SK-N-SH (cell line): ENCODE measurements around the gene AK2. TPM values are rescaled to one million over a fixed set of nuclear protein-coding genes. Genes with fewer than 3 reads are reported as not detected.

Experiments used
- CTCF ChIA-PET: fragments of 300-600, 350-600 bp; formaldehyde crosslinking; extraction: SDS; loops from one replicate; lab custom pipeline; 2021; lab: Yijun Ruan, JAX
- POLR2A ChIA-PET: fragments of 350-600 bp; sonication (Branson Sonifier 250); formaldehyde crosslinking; extraction: SDS; loops from one replicate; lab custom pipeline; 2020; ENCODE audit warnings: antibody characterized with exemption, inconsistent platforms; lab: Yijun Ruan, JAX
- DNase-seq: peaks from one replicate; pipeline ENCODE4 v3.0.0; 2012
- H2AFZ ChIP-seq: fragments of 200-600 bp; sonication (generic); 2 replicates; pipeline ENCODE4 v1.8.1; 2016; ENCODE audit warnings: antibody characterized with exemption, mild to moderate bottlenecking, low read depth
- H3F3A ChIP-seq: fragments of 200-600 bp; sonication (generic); replicated peaks from 2 replicates; pipeline ENCODE3; 2016; ENCODE audit warnings: antibody characterized with exemption, mild to moderate bottlenecking; ENCODE audit not compliant: insufficient read depth
- H3K27ac ChIP-seq, 2 experiments: fragments of 200-500 bp in 1 of 2; fragments of 200-600 bp in 1 of 2; sonication (Bioruptor generic) in 1 of 2; sonication (generic), shearing (Covaris generic) in 1 of 2; 2 replicates each; pipeline versions ENCODE4 v1.5.1 to v1.6.1; 2014 to 2016; ENCODE audit warnings: low read depth in 2 of 2, inconsistent platforms in 1 of 2, low read length in 1 of 2, mild to moderate bottlenecking in 1 of 2, mixed read lengths in 1 of 2
- H3K27me3 ChIP-seq: fragments of 200-600 bp; sonication (generic), shearing (Covaris generic); 2 replicates; pipeline ENCODE4 v1.6.1; 2016; ENCODE audit warnings: mixed run types; ENCODE audit not compliant: insufficient read depth
- H3K36me3 ChIP-seq, 2 experiments: fragments of 200-500 bp in 1 of 2; fragments of 200-600 bp in 1 of 2; sonication (Bioruptor generic) in 1 of 2; sonication (generic) in 1 of 2; replicated peaks in 1 of 2; 2 replicates each; pipeline versions ENCODE3 to v1.5.1; 2014 to 2016; ENCODE audit warnings: low read length in 1 of 2, mild to moderate bottlenecking in 1 of 2; ENCODE audit not compliant: insufficient read depth in 2 of 2, control insufficient read depth in 1 of 2
- H3K4me1 ChIP-seq, 2 experiments: fragments of 200-500 bp in 1 of 2; fragments of 200-600 bp in 1 of 2; sonication (Bioruptor generic) in 1 of 2; sonication (generic), shearing (Covaris generic) in 1 of 2; 2 replicates each; pipeline versions ENCODE4 v1.5.1 to v1.6.1; 2014 to 2016; ENCODE audit warnings: low read depth in 1 of 2, low read length in 1 of 2, mixed run types in 1 of 2; ENCODE audit not compliant: insufficient read depth in 2 of 2, control insufficient read depth in 1 of 2
- H3K4me2 ChIP-seq: fragments of 200-600 bp; sonication (generic), shearing (Covaris generic); 2 replicates; pipeline ENCODE4 v1.6.1; 2017; ENCODE audit warnings: mixed run types
- H3K4me3 ChIP-seq, 2 experiments: fragments of 200-500 bp in 1 of 2; fragments of 200-600 bp in 1 of 2; sonication (Bioruptor generic) in 1 of 2; sonication (generic), shearing (Covaris generic) in 1 of 2; 2 replicates each; pipeline versions ENCODE4 v1.5.1 to v1.8.1; 2014 to 2016; ENCODE audit warnings: low read depth in 2 of 2, inconsistent platforms in 1 of 2, low read length in 1 of 2, mild to moderate bottlenecking in 1 of 2, mixed read lengths in 1 of 2, moderate library complexity in 1 of 2
- H3K79me2 ChIP-seq: fragments of 200-600 bp; sonication (generic); 2 replicates; pipeline ENCODE4 v1.8.1; 2017; ENCODE audit warnings: mild to moderate bottlenecking; ENCODE audit not compliant: insufficient read depth
- H3K9ac ChIP-seq: fragments of 200-600 bp; sonication (generic); 2 replicates; pipeline ENCODE4 v1.6.1; 2017; ENCODE audit warnings: mixed run types
- H3K9me2 ChIP-seq: fragments of 200-600 bp; sonication (generic); 2 replicates; pipeline ENCODE4 v1.6.1; 2017; ENCODE audit warnings: mixed run types
- H3K9me3 ChIP-seq: fragments of 200-600 bp; sonication (generic); 2 replicates; pipeline ENCODE4 v1.6.1; 2017; ENCODE audit warnings: mixed run types, mild to moderate bottlenecking, moderate library complexity
- H4K20me1 ChIP-seq: fragments of 200-600 bp; sonication (generic); 2 replicates; pipeline ENCODE4 v1.6.1; 2017; ENCODE audit warnings: mild to moderate bottlenecking, mixed run types; ENCODE audit not compliant: insufficient read depth
- CHD2 ChIP-seq: fragments of 150-350 bp; IDR thresholded peaks from 2 replicates; pipeline ENCODE4 v1.6.1; 2018; ENCODE audit warnings: low read length; ENCODE audit not compliant: partially characterized antibody
- CTCF ChIP-seq: fragments of 200-600 bp; sonication (generic); IDR thresholded peaks from 2 replicates; pipeline ENCODE4 v1.6.1; 2017; ENCODE audit warnings: antibody characterized with exemption, mild to moderate bottlenecking, moderate library complexity
- ELF1 ChIP-seq: IDR thresholded peaks from 2 replicates; pipeline ENCODE4 v1.4.0; 2012
- FOSL2 ChIP-seq: IDR thresholded peaks from 2 replicates; pipeline ENCODE4 v1.4.0; 2012; ENCODE audit warnings: low read depth, mild to moderate bottlenecking, moderate library complexity, borderline replicate concordance
- FOXM1 ChIP-seq: IDR thresholded peaks from 2 replicates; pipeline ENCODE4 v1.4.0; 2012; ENCODE audit warnings: low read depth, mild to moderate bottlenecking
- GATA2 ChIP-seq: sonication (generic); formaldehyde crosslinking; IDR thresholded peaks from 2 replicates; pipeline ENCODE4 v1.5.0; 2020; ENCODE audit warnings: mild to moderate bottlenecking, missing genetic modification reagents
- IRF3 ChIP-seq: fragments of 150-350 bp; IDR thresholded peaks from 2 replicates; pipeline ENCODE4 v1.6.1; 2016; ENCODE audit warnings: mild to moderate bottlenecking, low read depth, low read length
- JUND ChIP-seq: IDR thresholded peaks from 2 replicates; pipeline ENCODE4 v1.4.0; 2012
- MEF2A ChIP-seq: IDR thresholded peaks from 2 replicates; pipeline ENCODE4 v1.4.0; 2012; ENCODE audit warnings: low read depth, borderline replicate concordance
- NRF1 ChIP-seq: IDR thresholded peaks from 2 replicates; pipeline ENCODE4 v1.6.1; 2012; ENCODE audit warnings: low read depth, mild to moderate bottlenecking, low read length
- RCOR1 ChIP-seq: fragments of 150-350 bp; IDR thresholded peaks from 2 replicates; pipeline ENCODE4 v1.6.1; 2017; ENCODE audit warnings: antibody characterized with exemption, low read length
- REST ChIP-seq: IDR thresholded peaks from 2 replicates; pipeline ENCODE4 v1.6.1; 2012; ENCODE audit warnings: mild to moderate bottlenecking, low read depth, low read length, moderate library complexity
- SIN3A ChIP-seq: IDR thresholded peaks from 2 replicates; pipeline ENCODE4 v1.6.1; 2012; ENCODE audit warnings: low read depth, mild to moderate bottlenecking, low read length, moderate library complexity, borderline replicate concordance
- SMC3 ChIP-seq: IDR thresholded peaks from 2 replicates; pipeline ENCODE4 v1.6.1; 2012; ENCODE audit warnings: low read depth, low read length, improper control_type of control experiment
- USF1 ChIP-seq: IDR thresholded peaks from 2 replicates; pipeline ENCODE4 v1.4.0; 2012; ENCODE audit warnings: low read depth, borderline replicate concordance
- YY1 ChIP-seq: IDR thresholded peaks from 2 replicates; pipeline ENCODE4 v1.4.0; 2012; ENCODE audit warnings: low read depth, mild to moderate bottlenecking
- ZBTB33 ChIP-seq: IDR thresholded peaks from 2 replicates; pipeline ENCODE4 v1.4.0; 2012; ENCODE audit warnings: low read depth, borderline replicate concordance
- WGBS: methylation state at CpG from one replicate; pipeline ENCODE4 v1.1.6; 2017; ENCODE audit warnings: low lambda C conversion rate; 5-methylcytosine and 5-hydroxymethylcytosine counted together
- polyA plus RNA-seq, 3 experiments: library from polyadenylated mRNA; depleted of rRNA; stranded (reverse); fragments of >200 nt; gene quantifications; 2 replicates each; pipeline ENCODE4 v1.2.3, GENCODE V29; 2012

Gene AK2
- polyA plus RNA-seq, 1 of the 3 experiments (the other 2 are of a cell fraction): 191 TPM

- WGBS: 87% methylated on average over 8 of the region's 8 CpGs
- Histone ChIP-seq H3K9me3 (no peaks in the 10 kb centered on the region), H3K79me2 (no peaks in the 10 kb centered on the region), H3K9me2 (no peaks in the 10 kb centered on the region), H3K36me3 (peaks cover 39 to 41% of the 10 kb centered on the region in 2 experiments)
- TF ChIP-seq GATA2 (CRISPR knock-in tag): no peak
- no peak for TF ChIP-seq SMC3
- no peak for TF ChIP-seq SIN3A
- no peak for TF ChIP-seq CHD2
- no peak for TF ChIP-seq FOSL2
- no peak for TF ChIP-seq ZBTB33
- TF ChIP-seq NRF1: no peak
- TF ChIP-seq JUND: no peak
- no peak for TF ChIP-seq FOXM1
- no peak for TF ChIP-seq RCOR1
- TF ChIP-seq USF1: no peak
- TF ChIP-seq CTCF: no peak
- no peak for TF ChIP-seq MEF2A
- TF ChIP-seq ELF1: no peak
- TF ChIP-seq REST: no peak
- no peak for TF ChIP-seq YY1
- TF ChIP-seq IRF3: no peak
- TF ChIP-seq, all 33 proteins: peak for 0
- POLR2A ChIA-PET: no interaction called here
- H3K4me1 ChIP-seq: peaks cover 0 to 17% of the 10 kb centered on the region in 2 experiments; a peak in 2 of 4 replicates
- H3K4me3 ChIP-seq: no peak overlapping the region
- no peaks in the 10 kb centered on the region for H3K27me3 ChIP-seq
- no peak overlapping the region for H2AFZ ChIP-seq
- no peak overlapping the region; a peak in 1 of 4 replicates for H3K27ac ChIP-seq
- no peak overlapping the region for H3K4me2 ChIP-seq
- CTCF ChIA-PET: interaction anchor here (1.1 to 3.3 kb wide), 8 partner anchors 10 to 81 kb away, joined by 3 to 7 read pairs (median 4); no protein-coding TSS in a partner anchor
- H3K9ac ChIP-seq: no peak overlapping the region
- no peak for DNase-seq
- H4K20me1 ChIP-seq: no peaks in the 10 kb centered on the region
- H3F3A ChIP-seq: peaks cover 4% of the 10 kb centered on the region
Observed at GRCh38 chr1:33014464-33015163, 22.1 kb downstream of the AK2 start.
